Measurements from ENCODE around the gene POU2F1.

POU2F1 gene

DNA sequence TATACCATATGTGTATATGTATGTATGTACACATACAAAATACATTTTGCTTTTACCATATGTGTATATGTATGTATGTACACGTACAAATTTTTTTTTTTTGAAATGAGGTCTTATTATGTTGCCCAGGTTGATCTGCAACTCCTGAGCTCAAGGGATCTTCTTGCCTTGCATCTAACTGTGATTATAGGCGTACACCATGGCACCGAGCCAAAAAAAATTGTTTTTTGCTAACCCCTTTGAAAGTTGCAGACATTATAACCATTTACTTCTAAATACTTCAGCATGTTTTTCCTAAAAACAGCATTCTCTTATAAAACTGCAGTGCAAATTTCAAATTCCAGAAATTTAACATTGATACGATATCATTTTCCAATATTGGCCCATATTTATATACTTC, 147.0 kb downstream of the POU2F1 start:
- no peak for DNase-seq (ENCODE audit: low read depth)

DNA sequence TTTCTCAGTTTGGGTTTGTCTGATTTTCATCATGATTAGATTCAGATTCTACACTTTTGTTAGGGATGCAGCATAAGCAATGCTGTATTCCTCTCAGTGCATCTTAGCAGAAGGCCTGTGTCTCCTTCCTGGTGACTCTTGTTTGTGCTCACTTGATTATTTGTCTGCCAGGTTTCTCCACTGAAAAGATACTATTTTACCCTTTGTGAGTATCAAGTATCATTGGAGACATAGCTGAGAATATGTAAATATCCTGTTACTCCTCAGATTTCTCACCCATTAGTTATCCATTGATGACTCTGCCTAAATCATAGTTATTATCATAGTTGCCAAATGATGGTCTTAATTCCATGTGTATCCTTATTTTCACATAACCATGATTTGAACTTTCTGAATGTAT, 148.5 kb downstream of the POU2F1 start:
- DNase-seq (ENCODE audit: low read depth) = no peak

DNA sequence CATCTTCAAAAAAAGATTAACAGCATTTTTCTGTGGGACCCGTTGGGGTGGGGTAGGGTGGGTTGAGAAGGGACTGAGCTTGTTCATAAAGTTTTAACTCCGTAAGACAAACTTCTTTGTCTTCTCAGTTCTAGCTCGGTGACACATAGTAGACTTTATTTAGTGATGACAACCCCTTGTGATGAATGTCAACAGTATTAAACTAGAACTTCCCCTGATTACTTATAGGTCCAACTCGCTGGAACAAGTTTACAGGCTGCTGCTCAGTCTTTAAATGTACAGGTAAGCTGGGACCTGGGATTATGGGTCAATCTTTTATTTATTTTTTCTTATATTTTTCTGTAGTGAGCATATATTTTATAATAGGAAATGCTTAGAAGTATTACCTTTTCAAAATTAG, 149.2 kb downstream of the POU2F1 start:
- no peak for DNase-seq (ENCODE audit: low read depth)

DNA sequence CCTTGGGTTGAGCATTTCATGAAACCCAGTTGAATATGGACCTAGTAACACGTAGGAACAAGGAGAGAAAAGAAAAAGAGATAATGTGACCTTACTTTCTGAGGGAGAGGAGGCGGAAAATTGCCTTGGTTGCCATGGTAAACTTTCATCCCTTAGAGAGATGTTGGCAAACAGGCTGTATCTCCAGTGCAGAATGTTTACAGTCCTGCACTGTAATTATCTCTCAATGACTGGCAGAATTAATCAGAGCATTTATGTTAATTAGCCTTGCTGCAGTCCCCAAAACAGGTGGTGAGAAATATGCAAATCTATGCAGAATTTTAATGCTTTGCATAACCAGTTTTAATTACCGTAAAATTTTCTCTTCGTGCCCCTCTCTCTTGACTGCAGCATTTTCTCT, 150.3 kb downstream of the POU2F1 start:
- no peak for DNase-seq (ENCODE audit: low read depth)

DNA sequence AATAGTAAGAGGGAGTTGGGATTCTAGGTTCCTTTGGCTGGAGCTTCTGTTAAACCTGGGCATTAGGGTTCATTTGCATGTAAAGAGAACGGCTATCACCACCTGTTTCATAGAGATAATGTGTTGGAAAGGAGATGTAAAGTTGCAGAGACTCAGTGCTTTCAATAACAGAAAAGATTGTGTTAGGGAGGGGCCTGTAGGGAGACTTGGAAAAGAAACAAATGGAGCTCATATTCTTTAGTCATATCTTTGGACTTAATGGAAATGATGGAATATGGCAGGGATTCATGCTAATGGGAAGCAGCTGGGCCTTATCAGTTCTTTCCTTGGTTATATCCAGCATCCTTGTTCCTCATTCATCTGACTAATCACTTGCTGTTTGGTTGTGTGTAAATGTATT, 152.7 kb downstream of the POU2F1 start:
- no peak for DNase-seq (ENCODE audit: low read depth)

DNA sequence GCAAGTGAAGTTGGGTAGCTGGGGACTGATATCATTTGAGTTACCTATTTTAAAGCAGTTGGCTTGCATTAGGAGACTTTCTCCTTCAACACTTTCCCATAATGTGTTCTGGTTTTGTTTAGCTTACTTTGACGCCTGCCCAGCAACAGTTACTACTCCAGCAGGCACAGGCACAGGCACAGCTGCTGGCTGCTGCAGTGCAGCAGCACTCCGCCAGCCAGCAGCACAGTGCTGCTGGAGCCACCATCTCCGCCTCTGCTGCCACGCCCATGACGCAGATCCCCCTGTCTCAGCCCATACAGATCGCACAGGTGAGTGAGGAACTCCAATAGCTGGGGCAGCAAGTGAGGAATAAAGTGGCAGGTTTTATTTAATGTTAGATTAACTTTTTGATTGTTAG, 153.3 kb downstream of the POU2F1 start:
- DNase-seq (ENCODE audit: low read depth) = no peak

DNA sequence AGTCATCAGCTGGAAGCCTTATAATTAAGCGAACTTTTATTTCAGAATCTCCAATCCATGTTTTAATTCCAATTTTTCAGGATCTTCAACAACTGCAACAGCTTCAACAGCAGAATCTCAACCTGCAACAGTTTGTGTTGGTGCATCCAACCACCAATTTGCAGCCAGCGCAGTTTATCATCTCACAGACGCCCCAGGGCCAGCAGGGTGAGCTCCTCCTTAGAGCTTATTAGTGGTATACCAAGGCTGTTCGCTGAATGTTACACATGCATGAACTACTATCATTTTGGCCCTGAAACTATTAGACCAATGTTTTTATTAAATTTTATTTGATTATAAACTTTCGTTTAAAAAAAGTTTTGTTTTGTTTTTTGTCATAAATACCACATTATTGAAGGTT, 155.3 kb downstream of the POU2F1 start:
- no peak for DNase-seq (ENCODE audit: low read depth)

DNA sequence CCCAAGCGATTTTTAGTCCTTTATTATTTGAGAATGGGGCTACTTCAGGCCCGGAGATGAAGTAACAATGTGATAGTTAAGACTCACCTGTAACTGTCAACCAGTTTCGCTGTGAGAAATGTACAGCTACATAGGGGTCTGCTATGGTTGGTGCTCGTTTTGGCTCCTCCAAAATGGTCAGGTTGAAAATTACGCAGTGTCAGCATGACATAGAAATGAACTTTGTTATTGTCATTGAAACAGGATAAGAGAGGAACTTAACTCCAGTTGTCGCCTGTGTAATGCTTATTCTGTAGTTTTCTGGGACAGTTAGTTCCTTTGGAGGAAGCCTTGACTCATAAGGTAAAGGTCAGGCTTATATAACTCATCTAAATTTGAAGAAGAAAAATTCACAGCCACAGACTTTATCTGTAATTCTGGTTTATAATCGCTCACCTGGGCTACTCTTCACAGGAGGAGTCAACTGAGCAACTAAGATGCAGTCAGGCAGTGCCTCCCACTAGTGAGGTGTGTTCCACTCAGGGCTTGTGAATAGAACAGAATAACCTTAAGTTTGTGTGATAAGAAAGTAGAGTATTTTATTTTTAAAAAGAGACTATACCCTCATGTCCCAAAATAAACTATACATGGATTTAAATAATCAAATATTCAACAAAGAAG, 166.7 kb downstream of the POU2F1 start:
- DNase-seq (ENCODE audit: low read depth) = no peak

DNA sequence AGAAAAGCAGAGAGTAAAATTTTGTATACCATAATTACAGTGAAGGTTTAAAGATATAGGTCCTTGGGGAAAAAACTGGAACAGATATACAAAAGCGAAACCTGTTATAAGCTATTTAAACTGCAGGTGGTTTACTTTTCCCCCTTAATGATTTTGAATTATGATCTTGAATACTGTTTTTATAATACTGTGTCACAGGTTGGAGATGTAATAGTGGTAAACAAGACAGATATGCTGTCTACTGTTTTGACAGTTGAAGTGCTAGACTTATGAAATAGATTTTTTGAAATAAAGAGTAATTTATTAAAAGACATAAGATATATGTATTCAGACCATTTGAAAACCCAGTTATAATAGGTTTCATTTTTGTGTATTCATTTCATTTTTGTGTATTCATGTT, 168.3 kb downstream of the POU2F1 start:
- DNase-seq (ENCODE audit: low read depth) = no peak

DNA sequence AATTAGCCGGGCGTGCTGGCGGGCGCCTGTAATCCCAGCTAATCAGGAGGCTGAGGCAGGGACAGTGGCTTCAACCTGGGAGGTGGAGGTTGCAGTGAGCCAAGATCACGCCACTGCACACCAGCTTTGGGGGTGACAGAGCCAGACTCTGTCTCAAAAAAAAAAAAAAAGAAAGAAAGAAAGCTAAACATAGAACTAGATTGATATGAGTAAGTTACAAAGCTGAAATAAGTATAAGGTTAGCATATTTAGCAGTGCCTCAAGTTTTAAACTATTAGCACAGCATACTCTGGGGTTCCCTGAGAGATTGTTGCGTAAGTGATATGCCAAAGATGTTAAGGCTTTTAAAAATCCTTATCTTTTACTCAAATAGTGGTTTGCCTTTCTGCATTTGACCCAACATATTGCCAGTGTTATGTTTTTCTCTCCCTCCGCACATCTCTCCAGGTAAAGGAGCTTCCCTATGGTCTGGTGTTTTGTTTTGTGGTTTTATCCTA, 171.6 kb downstream of the POU2F1 start:
- no peak for DNase-seq (ENCODE audit: low read depth)

DNA sequence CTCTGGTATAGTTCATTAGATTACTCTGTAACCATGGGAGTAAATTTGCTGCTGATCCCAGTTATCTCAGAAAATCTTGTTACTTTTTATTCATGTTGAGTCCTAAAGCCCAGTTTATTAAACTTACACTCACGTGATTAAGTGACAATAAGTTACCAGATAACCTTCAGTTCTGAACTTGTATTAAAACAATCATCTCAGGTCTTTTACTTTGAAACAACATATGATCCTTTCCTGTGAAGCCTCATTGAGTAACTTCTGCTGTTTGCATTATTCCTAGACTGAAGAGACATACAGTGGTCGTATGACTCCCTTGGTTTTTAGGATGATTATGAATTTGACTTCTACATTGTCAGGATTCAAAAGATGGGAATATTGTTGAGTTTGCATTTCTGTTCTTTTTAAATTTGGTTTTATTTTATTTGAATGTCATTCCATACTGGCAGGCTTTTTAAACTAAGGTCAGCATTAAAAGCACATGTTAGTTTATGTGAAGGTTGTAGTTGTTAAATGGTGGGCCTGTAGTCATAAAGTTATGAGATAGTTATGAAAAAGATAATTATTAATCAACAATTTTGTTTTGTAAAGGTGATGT, 179.8 kb downstream of the POU2F1 start:
- DNase-seq (ENCODE audit: low read depth) = no peak

DNA sequence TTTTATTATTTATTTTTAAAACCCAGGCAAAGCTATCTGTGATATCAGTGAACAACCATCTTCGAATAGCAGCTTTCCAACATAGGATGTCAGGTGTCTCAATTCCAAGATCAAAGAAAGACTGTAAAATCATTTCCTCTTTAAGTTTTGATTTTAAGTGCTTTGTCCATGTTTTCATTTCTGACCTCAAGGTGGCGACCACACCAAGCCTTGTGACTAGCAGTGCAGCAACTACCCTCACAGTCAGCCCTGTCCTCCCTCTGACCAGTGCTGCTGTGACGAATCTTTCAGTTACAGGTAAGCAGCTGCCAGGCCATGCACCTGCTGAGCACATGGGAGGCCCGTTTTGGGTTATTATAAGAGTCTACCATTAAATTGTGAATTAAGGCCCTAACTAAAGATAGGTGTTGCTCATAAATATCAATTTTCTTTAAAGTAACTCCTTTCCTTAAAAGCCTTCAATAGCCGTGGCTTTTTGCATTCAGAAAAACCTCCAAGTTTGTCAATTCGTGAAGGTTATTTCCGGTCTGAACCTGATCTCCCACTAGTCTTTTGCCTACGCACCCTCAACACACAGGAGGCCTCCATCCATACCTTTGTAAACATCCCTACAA, 180.7 kb downstream of the POU2F1 start:
- DNase-seq (ENCODE audit: low read depth) = peak; percentile 17

DNA sequence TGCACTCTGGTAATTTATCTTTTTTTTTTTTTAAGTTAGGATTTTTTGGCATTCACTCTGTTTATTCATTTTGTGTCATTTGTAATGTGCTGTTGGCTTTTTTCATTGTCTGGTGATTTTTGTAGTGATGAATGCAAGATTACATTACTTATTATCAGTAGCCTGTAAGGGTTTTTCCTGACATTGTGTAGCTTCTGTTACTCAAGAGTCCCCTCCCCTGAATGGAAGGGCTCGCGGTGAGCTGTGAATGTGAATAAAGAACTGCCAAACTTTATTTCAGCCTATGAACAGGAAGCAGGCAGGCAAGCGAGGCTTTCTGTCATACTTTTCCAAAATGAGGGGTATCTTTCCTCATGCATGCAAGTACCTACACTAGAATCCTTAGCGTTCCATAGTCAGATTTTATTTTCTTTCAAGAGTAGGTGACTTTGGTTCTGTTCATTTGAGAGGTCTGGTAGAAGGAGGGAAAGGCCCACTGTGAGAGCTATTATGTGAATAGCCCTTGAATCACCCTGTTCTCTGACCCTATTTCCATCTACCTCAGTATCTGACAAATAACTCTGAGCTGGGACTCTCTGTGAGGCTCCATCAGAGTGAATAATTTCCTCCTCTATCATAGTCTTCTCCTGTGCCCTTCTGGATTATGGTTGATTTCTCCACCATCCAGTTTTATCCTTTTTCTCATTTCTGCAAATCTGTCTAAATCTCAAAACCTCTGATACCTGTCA, 183.6 kb downstream of the POU2F1 start:
- DNase-seq (ENCODE audit: low read depth) = no peak

DNA sequence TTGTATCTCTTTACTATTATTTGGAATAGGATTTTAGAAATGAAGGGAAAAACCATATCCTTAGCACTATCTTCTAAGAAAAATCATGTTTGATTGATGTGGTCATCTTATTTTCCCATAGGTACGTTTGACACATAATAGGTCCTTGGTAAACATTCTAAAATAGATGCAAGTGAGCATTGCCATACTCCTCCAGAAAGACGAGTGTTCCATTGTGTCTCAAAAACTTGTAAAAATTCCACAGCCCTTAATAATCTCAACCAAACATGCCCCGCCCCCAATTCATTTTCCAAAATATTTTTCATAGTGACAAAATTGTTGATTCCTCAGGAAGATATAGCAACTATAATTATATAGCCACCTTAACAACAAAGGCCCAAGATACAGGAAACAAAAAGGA, 184.2 kb downstream of the POU2F1 start:
- DNase-seq (ENCODE audit: low read depth) = no peak

DNA sequence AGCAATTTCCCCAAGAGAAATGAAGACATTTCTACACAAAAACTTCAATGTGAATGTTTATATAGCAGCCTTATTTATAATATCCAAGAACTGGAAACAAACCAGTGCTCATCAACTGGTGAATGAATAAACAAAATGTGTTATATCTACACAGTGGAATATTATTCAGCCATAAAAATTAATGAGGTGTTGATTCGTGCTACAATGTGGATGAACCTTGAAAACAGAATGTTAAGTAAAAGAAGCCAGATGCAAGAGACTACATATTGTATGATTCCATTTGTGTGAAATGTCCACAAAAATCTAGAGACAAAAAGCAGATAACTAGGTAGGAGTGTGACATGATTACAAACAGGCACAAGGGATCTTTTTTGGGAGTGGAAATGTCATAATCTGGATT, 187.7 kb downstream of the POU2F1 start:
- DNase-seq (ENCODE audit: low read depth) = no peak

DNA sequence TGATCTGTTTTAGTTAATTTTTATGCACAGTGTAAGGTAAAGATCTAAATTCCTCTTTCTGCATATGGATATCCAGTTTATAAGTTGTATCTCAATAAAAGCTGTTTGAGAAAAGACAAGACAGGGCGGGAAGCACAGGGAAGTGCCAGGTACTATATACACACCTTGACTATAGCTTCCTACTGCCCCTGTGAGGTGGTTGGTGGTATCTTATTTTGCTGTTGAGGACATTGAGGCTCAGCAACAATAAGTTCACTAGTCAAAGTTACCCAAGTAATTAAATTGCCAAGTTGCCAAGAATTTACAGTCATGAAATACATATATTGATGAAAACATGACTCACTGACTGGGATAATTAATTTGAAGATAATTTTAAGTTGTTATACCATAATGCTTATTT, 188.5 kb downstream of the POU2F1 start:
- DNase-seq (ENCODE audit: low read depth) = no peak

DNA sequence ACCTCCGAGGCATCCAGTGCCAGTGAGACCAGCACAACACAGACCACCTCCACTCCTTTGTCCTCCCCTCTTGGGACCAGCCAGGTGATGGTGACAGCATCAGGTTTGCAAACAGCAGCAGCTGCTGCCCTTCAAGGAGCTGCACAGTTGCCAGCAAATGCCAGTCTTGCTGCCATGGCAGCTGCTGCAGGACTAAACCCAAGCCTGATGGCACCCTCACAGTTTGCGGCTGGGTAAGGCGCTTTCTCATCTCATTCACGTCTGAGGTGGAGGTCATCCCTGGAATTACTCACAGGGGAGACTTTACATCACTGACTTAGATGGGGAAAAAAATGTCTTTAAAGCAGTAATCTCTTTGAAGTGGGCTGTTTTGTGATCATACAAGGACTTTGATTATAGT, 191.4 kb downstream of the POU2F1 start:
- DNase-seq (ENCODE audit: low read depth) = no peak

DNA sequence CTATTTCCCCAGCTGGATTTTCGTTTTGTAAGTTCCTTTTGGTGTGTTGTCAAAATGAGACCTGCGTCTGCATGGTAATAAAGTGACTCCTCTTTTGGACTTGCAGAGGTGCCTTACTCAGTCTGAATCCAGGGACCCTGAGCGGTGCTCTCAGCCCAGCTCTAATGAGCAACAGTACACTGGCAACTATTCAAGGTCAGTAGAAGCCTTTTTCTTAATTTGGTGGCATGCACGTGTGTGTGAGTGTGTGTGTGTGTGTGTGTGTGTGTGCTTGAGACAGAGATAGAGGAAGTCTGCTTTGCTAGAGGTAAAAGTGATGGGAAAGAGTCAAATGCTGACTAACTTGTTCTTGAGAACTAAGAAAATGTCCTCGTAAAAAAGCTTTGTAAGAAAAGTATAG, 192.2 kb downstream of the POU2F1 start:
- no peak for DNase-seq (ENCODE audit: low read depth)

DNA sequence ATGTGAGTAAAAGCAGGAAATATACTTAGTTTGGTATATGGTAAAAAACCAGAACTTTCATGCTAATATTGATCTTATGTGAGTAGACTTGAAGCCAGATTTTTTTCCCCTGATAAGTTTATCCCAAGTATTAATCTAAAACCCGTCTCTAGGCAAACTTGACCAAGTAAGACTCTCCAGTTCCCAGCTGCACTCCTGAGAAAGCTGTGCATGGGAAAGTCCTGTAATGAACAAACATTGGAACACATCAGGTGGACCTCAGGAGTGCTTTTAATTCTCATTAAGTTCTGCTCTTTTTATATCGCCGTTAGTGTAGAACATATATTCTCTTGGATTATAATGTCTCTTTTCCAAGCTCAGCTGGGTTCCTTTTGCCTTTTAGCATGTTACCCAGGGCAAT, 192.6 kb downstream of the POU2F1 start:
- no peak for DNase-seq (ENCODE audit: low read depth)

DNA sequence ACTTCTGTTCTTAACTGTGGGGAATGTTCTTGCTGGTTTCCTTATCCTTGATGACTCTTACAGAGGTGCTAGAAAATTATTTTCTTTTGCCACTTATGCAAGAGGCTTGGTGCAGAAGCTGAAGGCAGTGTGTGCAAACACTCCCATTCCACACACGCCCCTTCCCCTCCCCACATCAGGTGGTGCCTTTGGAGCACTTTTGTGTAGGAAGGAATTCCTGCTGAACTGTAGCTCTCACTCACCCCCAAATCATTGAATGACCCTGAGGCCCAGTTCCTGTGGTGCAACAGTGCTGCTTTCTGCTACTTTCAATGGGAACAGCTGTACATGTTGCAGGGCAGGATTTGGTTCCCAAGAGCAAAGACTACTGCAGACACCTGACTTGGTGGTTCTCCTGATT, 195.8 kb downstream of the POU2F1 start:
- DNase-seq (ENCODE audit: low read depth) = no peak

DNA sequence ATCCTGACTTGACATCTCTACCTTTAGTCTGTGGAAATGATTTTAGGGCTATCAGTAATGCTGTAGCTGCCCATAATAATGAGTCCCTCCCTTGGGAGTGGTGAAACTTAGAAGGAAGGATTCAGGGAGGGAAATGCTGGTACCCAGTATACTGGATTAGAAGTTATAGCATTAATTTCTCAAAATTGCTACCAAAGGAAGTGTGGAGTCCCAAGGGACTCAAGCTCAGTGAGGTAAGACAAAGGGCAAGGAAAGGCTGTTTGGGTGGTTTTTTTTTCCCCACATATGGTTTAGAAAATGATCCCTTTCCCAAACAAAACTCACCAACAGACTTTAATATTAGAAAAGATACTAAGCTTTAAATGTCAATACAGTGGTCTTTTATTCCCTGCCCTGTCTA, 197.7 kb downstream of the POU2F1 start:
- no peak for DNase-seq (ENCODE audit: low read depth)

DNA sequence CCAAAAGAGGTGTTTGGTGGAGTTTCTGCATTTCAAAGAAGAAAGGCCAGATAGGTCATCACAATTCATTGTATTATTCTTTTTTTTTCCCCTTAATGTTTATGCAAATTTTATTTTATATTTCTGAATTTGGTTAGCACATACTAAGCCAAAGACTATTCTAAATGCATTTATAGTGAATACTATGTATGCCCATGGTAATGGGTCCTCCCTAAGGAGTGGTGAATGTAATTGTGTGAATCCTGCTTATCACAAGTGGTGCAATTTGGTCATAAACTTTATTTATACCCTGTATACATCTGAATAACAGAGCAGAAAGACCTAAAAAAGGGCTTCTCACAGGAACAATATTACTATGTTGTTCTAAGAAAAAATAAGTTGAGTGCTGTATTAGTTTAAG, 198.6 kb downstream of the POU2F1 start:
- DNase-seq (ENCODE audit: low read depth) = no peak

DNA sequence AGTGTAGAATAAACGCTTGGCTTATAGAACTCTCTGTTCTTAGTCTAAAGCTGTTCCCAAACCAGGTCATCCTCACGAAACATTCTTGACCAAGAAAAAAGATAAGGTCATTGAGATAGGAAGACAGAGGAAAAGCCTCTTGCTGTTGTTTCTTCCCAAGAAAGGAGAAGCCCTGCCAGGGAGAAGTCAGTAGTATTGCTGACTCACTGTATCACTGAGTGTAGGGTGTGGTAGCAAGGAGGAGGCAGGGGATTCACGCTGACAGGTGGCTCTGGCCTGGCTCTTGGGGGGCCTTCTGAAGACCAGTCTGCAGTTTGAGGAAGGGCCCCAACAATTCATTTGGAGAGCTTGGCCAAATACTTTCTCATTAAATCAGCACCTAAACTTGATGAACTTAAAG, 199.8 kb downstream of the POU2F1 start:
- no peak for DNase-seq (ENCODE audit: low read depth)

All from activated T-cell treated with anti-CD3 and anti-CD28 coated beads for 24 hours (primary cell).